Measurements from ENCODE around the gene GLI2.

- TF ChIP-seq CTCF (IDR thresholded peaks at IDR 0.05): no peak
- no peak for TF ChIP-seq POLR2AphosphoS5 (IDR thresholded peaks at IDR 0.05)
- no peak for TF ChIP-seq POLR2A (IDR thresholded peaks at IDR 0.05)
These were observed 24.1 kb downstream of the GLI2 start for GRCh38 chr2:120759543-120760331.
